Amniotic epithelial cell (primary cell): ENCODE results near the gene COX7C.
"Not testable (repeated sequence)": the region's sequence is repeated elsewhere in the genome, so short reads cannot be mapped to it uniquely, and the experiment has no call there.

Experiments
- DNase-seq: peaks from one replicate; pipeline ENCODE4 v3.0.0-alpha.2; 2010; ENCODE audit warnings: low read depth

Gene COX7C, protein sequence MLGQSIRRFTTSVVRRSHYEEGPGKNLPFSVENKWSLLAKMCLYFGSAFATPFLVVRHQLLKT

DNA sequence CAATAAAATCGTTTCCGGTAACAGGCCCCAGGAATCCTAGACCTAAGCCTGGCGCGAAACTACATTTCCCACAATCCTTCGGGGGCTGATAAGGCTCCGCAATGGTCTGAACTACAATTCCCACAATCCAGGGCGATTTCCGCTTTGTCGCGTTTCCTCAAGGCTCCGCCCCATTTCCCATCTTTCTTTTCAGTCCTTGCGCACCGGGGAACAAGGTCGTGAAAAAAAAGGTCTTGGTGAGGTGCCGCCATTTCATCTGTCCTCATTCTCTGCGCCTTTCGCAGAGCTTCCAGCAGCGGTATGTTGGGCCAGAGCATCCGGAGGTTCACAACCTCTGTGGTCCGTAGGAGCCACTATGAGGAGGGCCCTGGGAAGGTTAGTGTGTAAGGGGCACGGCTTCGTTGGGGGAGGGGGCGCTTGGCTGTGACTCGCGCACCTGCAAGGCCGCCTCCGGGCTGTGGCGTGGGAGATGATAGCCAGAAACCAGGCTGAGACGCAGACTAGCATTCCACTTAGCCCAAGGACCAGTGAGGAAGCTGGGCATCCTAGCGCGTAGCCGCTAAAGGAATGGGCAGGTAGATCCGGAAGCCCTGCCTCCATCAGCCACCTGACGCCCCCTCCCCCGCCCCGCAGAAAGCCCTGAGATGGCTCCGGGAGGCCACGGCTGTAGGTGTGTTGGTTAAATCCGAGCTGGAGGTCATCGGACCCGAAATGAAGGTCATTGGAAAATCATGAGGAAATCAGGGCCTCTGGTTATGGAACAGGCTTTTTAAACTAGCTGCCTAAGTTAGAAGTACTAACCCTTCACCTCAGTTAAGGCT is at the start of gene COX7C:
COX7C (plus strand) TSS at position 186 of the 821 bp plus-strand sequence; CDS start at position 301, 115 bp downstream.
- DNase-seq, result peak; percentile 96

- not testable (repeated sequence) for DNase-seq
These were observed 48.0 kb upstream of the COX7C start for GRCh38 chr5:86569522-86570426.

DNA sequence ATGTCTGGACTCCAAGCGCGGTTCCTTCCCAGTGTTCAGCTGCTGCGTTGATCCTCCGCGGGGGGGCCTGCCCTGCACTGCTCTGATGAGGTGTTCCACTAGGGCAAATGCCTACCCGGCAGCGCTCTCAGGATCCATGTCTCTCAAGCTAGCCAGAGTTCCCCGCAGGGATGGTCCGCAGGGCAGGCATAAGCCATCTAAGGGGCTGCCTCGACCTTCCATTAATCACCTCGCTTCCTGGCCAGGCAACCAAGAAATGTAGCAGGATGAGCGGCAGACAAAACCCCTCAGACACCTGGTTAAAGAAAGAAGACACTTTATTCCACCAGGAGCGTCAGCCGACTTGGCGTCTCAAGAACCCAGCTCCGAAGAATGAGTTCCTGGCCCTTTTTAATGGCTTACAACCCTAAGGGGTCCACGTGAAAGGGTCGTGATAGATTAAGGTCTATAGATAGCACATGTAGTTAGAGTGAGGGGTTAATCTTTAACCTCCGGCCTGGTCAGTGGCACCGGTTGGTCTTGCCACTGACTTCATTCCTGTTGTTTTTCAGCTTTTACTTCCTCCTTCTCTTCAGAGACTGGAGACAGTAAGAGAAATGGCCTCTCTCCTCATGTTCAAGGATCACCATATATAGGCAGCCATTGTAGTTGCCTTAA is 47.2 kb upstream of the COX7C start:
- DNase-seq, result no peak

GRCh38 chr5:86571109-86571508 is 46.6 kb upstream of the COX7C start:
- not testable (repeated sequence) for DNase-seq

DNA sequence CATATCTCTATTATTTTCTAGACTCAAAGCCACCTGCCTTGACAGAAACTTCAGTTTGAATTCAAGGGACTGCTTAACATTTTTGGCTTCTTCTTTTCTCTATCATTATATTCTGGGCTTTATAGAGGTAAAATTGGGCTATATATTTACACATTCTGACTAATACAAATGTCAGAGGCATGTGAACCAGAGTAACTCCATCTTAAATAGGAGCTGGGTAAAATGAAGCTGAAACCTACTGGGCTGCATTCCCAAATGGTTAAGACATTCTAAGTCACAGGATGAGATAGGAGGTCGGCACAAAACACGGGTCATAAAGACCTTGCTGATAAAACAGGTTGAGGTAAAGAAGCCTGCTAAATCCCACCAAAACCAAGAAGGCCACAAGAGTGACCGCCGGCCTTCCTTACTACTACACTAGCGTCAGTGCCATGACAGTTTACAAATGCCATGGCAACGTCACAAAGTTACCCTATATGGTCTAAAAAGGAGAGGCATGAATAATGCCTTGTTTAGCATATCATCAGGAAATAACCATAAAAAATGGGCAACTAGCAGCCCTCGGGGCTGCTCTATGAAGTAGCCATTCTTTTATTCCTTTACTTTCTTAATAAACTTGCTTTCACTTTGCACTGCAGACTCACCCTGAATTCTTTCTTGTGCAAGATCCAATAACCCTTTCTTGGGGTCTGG is 44.8 kb upstream of the COX7C start:
- DNase-seq, result no peak

- DNase-seq, result no peak
These were observed 38.2 kb upstream of the COX7C start for GRCh38 chr5:86579502-86579901.

DNA sequence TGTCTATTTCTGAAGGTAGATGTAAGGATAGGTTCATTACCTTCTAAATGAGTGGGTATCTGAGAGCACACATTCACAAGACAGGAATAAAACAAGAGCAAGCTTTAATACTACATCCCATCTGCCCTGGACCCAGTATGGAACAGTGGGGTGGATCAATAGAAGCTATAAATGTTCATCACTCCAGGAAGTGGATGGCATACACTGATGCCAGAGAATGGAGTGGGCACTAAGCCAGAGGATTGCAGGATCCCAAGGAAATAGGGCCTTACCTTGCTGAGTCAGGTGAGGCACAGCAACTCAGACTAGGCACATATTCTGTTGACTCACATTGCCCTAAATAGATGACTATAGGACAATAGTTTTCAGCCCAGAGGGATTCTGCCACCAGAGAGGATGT is 21.3 kb upstream of the COX7C start:
- no peak for DNase-seq

GRCh38 chr5:86605881-86606280 is 11.9 kb upstream of the COX7C start:
- no peak for DNase-seq

DNA sequence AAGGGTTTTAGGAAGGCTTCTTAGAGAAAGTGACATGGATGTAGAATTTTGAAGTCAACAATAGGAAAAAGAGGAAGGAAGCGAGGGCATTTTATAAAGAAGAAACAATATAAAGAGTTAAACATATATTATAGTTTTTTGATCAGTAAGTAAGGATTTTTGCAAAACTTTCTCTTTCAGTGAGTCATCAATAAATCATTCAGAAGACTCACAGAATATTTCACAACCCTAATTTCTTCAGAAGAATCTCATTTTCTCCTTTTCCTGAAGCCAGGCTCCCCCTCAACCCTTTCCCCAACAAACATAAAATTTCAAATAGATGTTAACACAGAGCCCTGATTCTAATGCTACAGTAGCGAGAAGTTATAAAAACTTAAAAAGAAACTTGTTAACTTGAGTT is 4.3 kb upstream of the COX7C start:
- DNase-seq, result peak; percentile 20

- no peak for DNase-seq
These were observed 409 bp upstream of the COX7C start for GRCh38 chr5:86617309-86617755.

GRCh38 chr5:86623785-86624483 is 6.2 kb downstream of the COX7C start:
- DNase-seq, result no peak

GRCh38 chr5:86625148-86625547 is 7.4 kb downstream of the COX7C start:
- DNase-seq, result no peak

DNA sequence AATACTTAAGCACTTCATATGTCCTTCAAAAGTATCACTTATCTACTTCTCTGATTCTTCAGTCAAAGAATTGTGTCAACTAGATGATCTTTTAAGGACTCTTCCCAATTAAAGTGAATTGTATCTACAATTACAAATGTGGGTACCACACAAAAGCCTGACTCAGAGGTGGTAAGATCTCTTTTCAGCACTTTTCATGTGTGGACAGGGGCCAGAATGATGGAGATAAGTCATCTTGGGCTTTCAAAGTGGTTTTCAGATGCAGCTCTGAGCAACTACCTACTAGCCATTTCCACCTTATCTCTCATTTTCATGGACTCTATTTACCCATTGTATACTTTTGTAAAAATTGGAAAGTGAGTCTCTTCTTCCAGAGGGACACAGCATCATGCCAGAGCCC is 8.4 kb downstream of the COX7C start:
- peak; percentile 3 for DNase-seq

DNA sequence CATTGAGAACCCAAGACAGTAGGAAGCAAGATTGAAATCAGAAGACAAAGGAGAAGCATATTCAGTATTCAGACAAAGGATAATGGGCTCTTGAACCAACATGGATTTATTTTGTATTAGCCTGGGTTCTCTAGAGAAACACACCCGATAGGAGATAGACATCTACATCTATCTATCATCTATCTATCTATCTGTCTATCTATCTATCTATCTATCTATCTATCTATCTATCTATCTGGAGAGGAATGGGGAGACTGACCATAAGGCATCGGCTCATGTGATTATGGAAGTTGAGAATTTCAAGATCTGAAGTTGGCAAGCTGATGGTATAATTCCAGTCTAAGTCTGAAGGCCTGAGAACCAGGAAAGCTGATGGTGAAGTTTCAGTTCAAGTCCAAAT is 13.4 kb downstream of the COX7C start:
- DNase-seq, result no peak

DNA sequence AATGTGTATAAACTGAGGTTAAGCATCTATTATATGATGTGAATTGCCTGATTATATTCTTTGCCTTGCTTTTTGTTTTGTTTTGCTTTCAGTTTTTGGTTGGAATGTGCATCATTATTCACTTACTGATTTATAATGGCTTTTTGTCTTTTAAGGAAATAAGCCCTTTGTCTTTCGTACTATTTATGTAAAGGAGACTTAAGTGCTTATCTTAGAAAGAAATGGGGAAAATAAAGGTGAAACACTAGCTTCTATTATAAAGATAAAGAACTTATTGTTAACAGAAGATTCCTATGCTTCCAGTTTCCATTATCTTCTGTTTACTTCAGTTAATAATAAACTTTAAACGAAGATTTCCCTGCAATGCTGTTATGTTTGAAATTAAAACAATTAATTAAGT is 23.3 kb downstream of the COX7C start:
- no peak for DNase-seq

- DNase-seq, result no peak
These were observed 27.1 kb downstream of the COX7C start for GRCh38 chr5:86644843-86645242.

GRCh38 chr5:86645885-86646284 is 28.1 kb downstream of the COX7C start:
- DNase-seq, result no peak

GRCh38 chr5:86646671-86647070 is 28.9 kb downstream of the COX7C start:
- no peak for DNase-seq

DNA sequence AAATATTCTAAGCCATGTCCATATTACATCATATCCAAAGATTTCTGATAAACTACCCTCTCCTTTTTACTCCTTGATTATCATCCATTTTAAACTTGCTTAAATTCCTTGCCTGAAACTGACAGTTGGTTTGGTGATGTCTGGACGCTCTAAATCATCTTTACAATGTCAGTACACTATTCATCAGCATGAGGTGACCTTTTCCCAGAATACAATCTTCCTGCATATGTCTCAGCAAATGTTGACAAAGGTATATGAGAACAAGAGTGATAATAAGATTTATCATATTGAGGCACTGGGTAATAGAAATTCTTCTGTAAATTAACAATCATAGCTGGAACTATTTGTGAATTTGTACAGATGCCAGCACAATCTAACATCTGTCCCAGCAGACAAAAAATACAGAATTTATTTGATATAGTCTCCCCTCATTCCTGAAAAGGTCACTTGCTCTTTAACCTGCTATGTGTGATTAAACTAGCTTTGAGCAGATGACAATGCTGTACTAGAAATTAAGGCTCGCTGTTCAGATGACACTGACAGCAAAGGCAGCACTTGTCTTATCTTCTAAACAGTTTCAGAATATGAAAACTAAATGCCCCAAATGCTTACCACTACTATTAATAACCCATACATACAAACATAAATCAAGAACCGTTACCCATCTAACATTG is 32.2 kb downstream of the COX7C start:
- DNase-seq, result no peak

GRCh38 chr5:86660771-86661170 is 43.0 kb downstream of the COX7C start:
- DNase-seq, result not testable (repeated sequence)
